ENCODE measurements around the gene SYNE3. TPM values are rescaled to one million over a fixed set of nuclear protein-coding genes. Genes with fewer than 3 reads are reported as not detected.

The SYNE3 gene
- total and polyA plus RNA-seq, 2 of the 8 experiments (the other 6 are each of a cell fraction or from before 2014, with no cell fraction given): under 0.01 TPM; not detected in 1

GRCh38 chr14:95487669-95488084 lies 28.8 kb downstream of the SYNE3 start (continued):
- TF ChIP-seq HDAC2 (IDR thresholded peaks at IDR 0.05; ENCODE audit: borderline replicate concordance in 1 of 2, low read depth in 2 of 2, low read length in 2 of 2): no peak
- TF ChIP-seq, protein P1, sequence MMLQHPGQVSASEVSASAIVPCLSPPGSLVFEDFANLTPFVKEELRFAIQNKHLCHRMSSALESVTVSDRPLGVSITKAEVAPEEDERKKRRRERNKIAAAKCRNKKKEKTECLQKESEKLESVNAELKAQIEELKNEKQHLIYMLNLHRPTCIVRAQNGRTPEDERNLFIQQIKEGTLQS (IDR thresholded peaks at IDR 0.05; ENCODE audit: insufficient read depth, low read depth, low read length): no peak
- TF ChIP-seq TAF1 (IDR thresholded peaks at IDR 0.05; ENCODE audit: low read depth, low read length): no peak

All from H1 (cell line).